IMR-90 (cell line): ENCODE results near the gene STX1B. TPM values are rescaled to one million over a fixed set of nuclear protein-coding genes. Genes with fewer than 3 reads are reported as not detected.

ENCODE experiments used
- ATAC-seq: fragments of 200-7000 bp; cut with Tn5 transposase; 2 replicates; pipeline ENCODE4 v1.9.1; 2020; ENCODE audit warnings: low read depth, mild to moderate bottlenecking, moderate library complexity
- BruUV-seq: library from RNA; stranded (reverse); fragments of 400-500 nt; replicated peaks from 2 replicates; lab custom pipeline; 2021; lab: Mats Ljungman, UMichigan
- CTCF ChIA-PET: fragments of 300-600 bp; formaldehyde crosslinking; extraction: SDS; loops from one replicate; lab custom pipeline; 2021; ENCODE audit warnings: antibody characterized with exemption; lab: Yijun Ruan, JAX
- POLR2A ChIA-PET: fragments of 300-600 bp; sonication (Branson Sonifier 250); formaldehyde crosslinking; loops from one replicate; lab custom pipeline; 2022; ENCODE audit warnings: antibody characterized with exemption; ENCODE audit not compliant: unreplicated experiment; lab: Charles Lee
- DNase-seq: peaks from one replicate; pipeline ENCODE4 v3.0.0; 2013
- H2AFZ ChIP-seq: replicated peaks from 2 replicates; pipeline ENCODE3; 2013; ENCODE audit warnings: low read length, mild to moderate bottlenecking; ENCODE audit not compliant: poor library complexity
- H2AK5ac ChIP-seq: 2 replicates; pipeline ENCODE4 v1.6.1; 2013; ENCODE audit warnings: low read depth, low read length, inconsistent platforms
- H2AK9ac ChIP-seq: replicated peaks from 2 replicates; pipeline ENCODE3; 2013; ENCODE audit warnings: mild to moderate bottlenecking, low read depth, low read length, moderate library complexity; ENCODE audit not compliant: poor library complexity
- H2BK120ac ChIP-seq: 2 replicates; pipeline ENCODE4 v1.6.1; 2013; ENCODE audit warnings: low read depth, low read length, inconsistent platforms
- H2BK15ac ChIP-seq: 3 replicates; pipeline ENCODE4 v1.6.1; 2013; ENCODE audit warnings: low read depth, low read length, inconsistent platforms
- H2BK20ac ChIP-seq: 2 replicates; pipeline ENCODE4 v1.6.1; 2013; ENCODE audit warnings: low read depth, mild to moderate bottlenecking, inconsistent platforms, low read length, moderate library complexity
- H2BK5ac ChIP-seq: 2 replicates; pipeline ENCODE4 v1.6.1; 2013; ENCODE audit warnings: mild to moderate bottlenecking, low read depth, low read length, inconsistent platforms; ENCODE audit not compliant: poor library complexity, severe bottlenecking
- H3K14ac ChIP-seq: replicated peaks from 2 replicates; pipeline ENCODE4 v1.6.1; 2013; ENCODE audit warnings: low read depth, low read length, inconsistent platforms
- H3K18ac ChIP-seq: 2 replicates; pipeline ENCODE4 v1.6.1; 2013; ENCODE audit warnings: low read depth, low read length, control low read depth
- H3K23ac ChIP-seq: 2 replicates; pipeline ENCODE4 v1.6.1; 2013; ENCODE audit warnings: low read depth, low read length, inconsistent platforms
- H3K27ac ChIP-seq: 2 replicates; pipeline ENCODE4 v1.5.1; 2013; ENCODE audit warnings: mild to moderate bottlenecking, control low read depth, low read length; ENCODE audit not compliant: insufficient read depth
- H3K27me3 ChIP-seq: 2 replicates; pipeline ENCODE4 v1.6.1; 2013; ENCODE audit warnings: low read length; ENCODE audit not compliant: control insufficient read depth, insufficient read depth
- H3K36me3 ChIP-seq: 2 replicates; pipeline ENCODE4 v1.6.1; 2013; ENCODE audit warnings: low read length, mixed read lengths; ENCODE audit not compliant: control insufficient read depth, insufficient read depth
- H3K4ac ChIP-seq: 2 replicates; pipeline ENCODE4 v1.6.1; 2013; ENCODE audit warnings: low read depth, low read length, inconsistent platforms
- H3K4me1 ChIP-seq: 2 replicates; pipeline ENCODE4 v1.6.1; 2013; ENCODE audit warnings: low read length, mixed read lengths; ENCODE audit not compliant: control insufficient read depth, insufficient read depth
- H3K4me2 ChIP-seq: 2 replicates; pipeline ENCODE4 v1.6.1; 2013; ENCODE audit warnings: low read depth, mild to moderate bottlenecking, control low read depth, low read length, moderate library complexity
- H3K4me3 ChIP-seq: 2 replicates; pipeline ENCODE4 v1.5.1; 2013; ENCODE audit warnings: low read depth, mild to moderate bottlenecking, control low read depth, low read length, moderate library complexity; ENCODE audit not compliant: insufficient read depth
- H3K56ac ChIP-seq: 2 replicates; pipeline ENCODE4 v1.6.1; 2013; ENCODE audit warnings: low read length, inconsistent platforms; ENCODE audit not compliant: insufficient read depth; ENCODE audit errors: extremely low read depth
- H3K79me1 ChIP-seq, 2 experiments: 2 replicates each; pipeline ENCODE4 v1.6.1; 2013; ENCODE audit warnings: low read length in 2 of 2, inconsistent platforms in 1 of 2, low read depth in 1 of 2
- H3K9ac ChIP-seq: 2 replicates; pipeline ENCODE4 v1.6.1; 2013; ENCODE audit warnings: low read depth, low read length, control low read depth
- H3K9me1 ChIP-seq: 2 replicates; pipeline ENCODE4 v1.6.1; 2013; ENCODE audit warnings: low read length, inconsistent platforms; ENCODE audit not compliant: insufficient read depth
- H3K9me3 ChIP-seq: 2 replicates; pipeline ENCODE4 v1.6.1; 2013; ENCODE audit warnings: low read length; ENCODE audit not compliant: control insufficient read depth, insufficient read depth
- H4K20me1 ChIP-seq: 2 replicates; pipeline ENCODE4 v1.6.1; 2013; ENCODE audit warnings: low read length, inconsistent platforms; ENCODE audit not compliant: insufficient read depth
- H4K5ac ChIP-seq: 2 replicates; pipeline ENCODE4 v1.6.1; 2013; ENCODE audit warnings: mild to moderate bottlenecking, low read depth, low read length, control low read depth
- H4K8ac ChIP-seq, 2 experiments: 2 replicates each; pipeline ENCODE4 v1.6.1; 2013; ENCODE audit warnings: low read depth in 2 of 2, low read length in 2 of 2, control low read depth in 1 of 2, inconsistent platforms in 1 of 2
- H4K91ac ChIP-seq: 2 replicates; pipeline ENCODE4 v1.6.1; 2013; ENCODE audit warnings: low read depth, low read length, inconsistent platforms; ENCODE audit not compliant: insufficient read depth
- BHLHE40 ChIP-seq: fragments of 150-350 bp; IDR thresholded peaks from 2 replicates; pipeline ENCODE4 v1.6.1; 2016; ENCODE audit warnings: mild to moderate bottlenecking, low read depth, low read length
- CEBPB ChIP-seq: IDR thresholded peaks from 2 replicates; pipeline ENCODE4 v1.6.1; 2012; ENCODE audit warnings: low read depth, low read length, improper control_type of control experiment
- FOS ChIP-seq: fragments of 150-350 bp; IDR thresholded peaks from 2 replicates; pipeline ENCODE4 v1.6.1; 2016; ENCODE audit warnings: low read depth, low read length
- MAFK ChIP-seq: IDR thresholded peaks from 2 replicates; pipeline ENCODE4 v1.6.1; 2012; ENCODE audit warnings: low read depth, low read length, improper control_type of control experiment
- MAZ ChIP-seq: IDR thresholded peaks from 2 replicates; pipeline ENCODE4 v1.6.1; 2012; ENCODE audit warnings: low read depth, mild to moderate bottlenecking, low read length, improper control_type of control experiment, moderate library complexity, borderline replicate concordance
- MXI1 ChIP-seq: IDR thresholded peaks from 2 replicates; pipeline ENCODE4 v1.6.1; 2012; ENCODE audit warnings: low read depth, mild to moderate bottlenecking, low read length, moderate library complexity, borderline replicate concordance
- NFE2L2 ChIP-seq: fragments of 150-350 bp; IDR thresholded peaks from 2 replicates; pipeline ENCODE4 v1.6.1; 2016; ENCODE audit warnings: low read depth, mild to moderate bottlenecking, low read length
- POLR2A ChIP-seq: IDR thresholded peaks from 2 replicates; pipeline ENCODE4 v1.6.1; 2012; ENCODE audit warnings: mild to moderate bottlenecking, low read depth, low read length
- RAD21 ChIP-seq: IDR thresholded peaks from 2 replicates; pipeline ENCODE4 v1.6.1; 2012; ENCODE audit warnings: low read length, improper control_type of control experiment
- RCOR1 ChIP-seq: IDR thresholded peaks from 2 replicates; pipeline ENCODE4 v1.6.1; 2012; ENCODE audit warnings: mild to moderate bottlenecking, low read length, improper control_type of control experiment; ENCODE audit not compliant: insufficient replicate concordance
- RFX5 ChIP-seq: IDR thresholded peaks from 2 replicates; pipeline ENCODE4 v1.8.0; 2012; ENCODE audit warnings: low read depth, mild to moderate bottlenecking, low read length, moderate library complexity
- SMC3 ChIP-seq: fragments of 150-350 bp; IDR thresholded peaks from 2 replicates; pipeline ENCODE4 v1.6.1; 2016; ENCODE audit warnings: low read depth, mild to moderate bottlenecking, antibody characterized with exemption, low read length, moderate library complexity
- WGBS, 2 experiments: methylation state at CpG; one replicate each; pipeline versions ENCODE4 v1.1.5 to v1.1.7; 2013; ENCODE audit warnings: missing lambda C conversion rate in 2 of 2; ENCODE audit not compliant: insufficient read length in 1 of 2; ENCODE audit errors: extremely low coverage in 2 of 2; 5-methylcytosine and 5-hydroxymethylcytosine counted together
- dilution Hi-C: fragments of 300-500 bp; cut with HindIII; formaldehyde crosslinking; loops from one replicate; pipeline ENCODE4 v1.14.3; 2018; ENCODE audit warnings: low sequenced_read_pairs; ENCODE audit not compliant: unreplicated experiment
- in situ Hi-C: fragments of 300-500 bp; cut with MboI; formaldehyde crosslinking; loops from 3 replicates; pipeline ENCODE4 v1.14.3; 2019; ENCODE audit warnings: low sequenced_read_pairs, inconsistent platforms, mixed read lengths
- intact Hi-C: fragments of 100-400 bp; cut with micrococcal nuclease; formaldehyde crosslinking; loops from 2 replicates; pipeline ENCODE4 v1.10.0; 2022
- polyA plus RNA-seq, 3 experiments: library from polyadenylated mRNA; depleted of rRNA; stranded (reverse); fragments of >200 nt; gene quantifications; 2 replicates each; pipeline ENCODE4 v1.2.3, GENCODE V29; 2012; ENCODE audit warnings: low replicate concordance in 1 of 3
- total RNA-seq: library from RNA; depleted of rRNA; stranded (reverse); fragments of >200 nt; gene quantifications from 2 replicates; pipeline ENCODE4 v1.2.3, GENCODE V29; 2012
- TF ChIP-seq, protein P1 (sequence below): fragments of 150-350 bp; IDR thresholded peaks from 2 replicates; pipeline ENCODE4 v1.6.1; 2017; ENCODE audit warnings: mild to moderate bottlenecking, antibody characterized with exemption, low read length, low read depth
- TF ChIP-seq, protein P2 (sequence below): fragments of 150-350 bp; IDR thresholded peaks from 2 replicates; pipeline ENCODE4 v1.6.1; 2016; ENCODE audit warnings: low read depth, mild to moderate bottlenecking, low read length, moderate library complexity, borderline replicate concordance
- TF ChIP-seq, protein P3 (sequence below): conservative IDR thresholded peaks from 2 replicates; pipeline ENCODE4 v1.5.1; 2012; ENCODE audit warnings: mild to moderate bottlenecking, low read depth, low read length, improper control_type of control experiment

The STX1B gene
- total and polyA plus RNA-seq, 2 of the 4 experiments (the other 2 are of a cell fraction) = 3.9 to 14.9 TPM

DNA sequence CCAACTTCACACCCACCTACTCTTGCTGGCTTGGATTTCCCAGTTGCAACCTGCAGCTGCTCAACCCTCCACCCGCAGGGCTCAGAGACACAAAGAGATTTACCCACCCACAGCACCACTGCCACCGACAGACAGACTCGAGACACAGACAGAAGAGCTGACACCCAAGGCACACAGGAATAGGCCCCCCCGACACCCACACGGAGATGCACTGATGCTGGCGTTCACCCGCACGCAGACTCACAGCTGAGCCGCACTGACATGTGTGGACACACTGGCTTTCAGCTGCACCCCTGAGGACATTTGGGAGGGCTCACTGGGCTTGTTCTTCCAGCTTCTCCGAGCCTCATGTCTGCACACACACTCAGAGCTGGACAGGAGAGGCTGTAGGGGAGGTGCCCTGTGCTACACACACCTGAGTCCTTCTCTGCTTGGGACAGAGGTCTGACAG, 8.2 kb downstream of the STX1B start:
- H4K91ac ChIP-seq = no peak overlapping the region
- no peaks in the 10 kb centered on the region for H3K9me3 ChIP-seq
- ATAC-seq (no peak), DNase-seq (no peak)
- no peak overlapping the region for H2AK5ac ChIP-seq
- no peak overlapping the region for H3K56ac ChIP-seq
- in situ Hi-C loops = no loop called here
- H4K8ac ChIP-seq = no peak overlapping the region
- intact Hi-C loops = no loop called here
- no peak overlapping the region for H3K4me2 ChIP-seq
- no peaks in the 10 kb centered on the region for H4K20me1 ChIP-seq
- H2AK9ac ChIP-seq = no peak overlapping the region
- no peak overlapping the region for H2BK15ac ChIP-seq
- no peak overlapping the region for H3K18ac ChIP-seq
- no peaks in the 10 kb centered on the region for H3K27me3 ChIP-seq
- peaks cover 0 to 24% of the 10 kb centered on the region in 2 experiments; a peak in 2 of 4 replicates for H3K79me1 ChIP-seq
- H3K4me3 ChIP-seq = no peak overlapping the region
- ChIA-PET POLR2A (no interaction called here), CTCF (no interaction called here)
- TF ChIP-seq RAD21 = no peak
- TF ChIP-seq, protein P1, sequence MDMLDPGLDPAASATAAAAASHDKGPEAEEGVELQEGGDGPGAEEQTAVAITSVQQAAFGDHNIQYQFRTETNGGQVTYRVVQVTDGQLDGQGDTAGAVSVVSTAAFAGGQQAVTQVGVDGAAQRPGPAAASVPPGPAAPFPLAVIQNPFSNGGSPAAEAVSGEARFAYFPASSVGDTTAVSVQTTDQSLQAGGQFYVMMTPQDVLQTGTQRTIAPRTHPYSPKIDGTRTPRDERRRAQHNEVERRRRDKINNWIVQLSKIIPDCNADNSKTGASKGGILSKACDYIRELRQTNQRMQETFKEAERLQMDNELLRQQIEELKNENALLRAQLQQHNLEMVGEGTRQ = no peak
- no peak for TF ChIP-seq RCOR1
- TF ChIP-seq SMC3 = no peak
- TF ChIP-seq MAZ = no peak
- TF ChIP-seq NFE2L2 = no peak
- TF ChIP-seq, protein P2, sequence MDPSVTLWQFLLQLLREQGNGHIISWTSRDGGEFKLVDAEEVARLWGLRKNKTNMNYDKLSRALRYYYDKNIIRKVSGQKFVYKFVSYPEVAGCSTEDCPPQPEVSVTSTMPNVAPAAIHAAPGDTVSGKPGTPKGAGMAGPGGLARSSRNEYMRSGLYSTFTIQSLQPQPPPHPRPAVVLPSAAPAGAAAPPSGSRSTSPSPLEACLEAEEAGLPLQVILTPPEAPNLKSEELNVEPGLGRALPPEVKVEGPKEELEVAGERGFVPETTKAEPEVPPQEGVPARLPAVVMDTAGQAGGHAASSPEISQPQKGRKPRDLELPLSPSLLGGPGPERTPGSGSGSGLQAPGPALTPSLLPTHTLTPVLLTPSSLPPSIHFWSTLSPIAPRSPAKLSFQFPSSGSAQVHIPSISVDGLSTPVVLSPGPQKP = no peak
- no peak for TF ChIP-seq FOS
- no peak for TF ChIP-seq MXI1
- TF ChIP-seq, protein P3, sequence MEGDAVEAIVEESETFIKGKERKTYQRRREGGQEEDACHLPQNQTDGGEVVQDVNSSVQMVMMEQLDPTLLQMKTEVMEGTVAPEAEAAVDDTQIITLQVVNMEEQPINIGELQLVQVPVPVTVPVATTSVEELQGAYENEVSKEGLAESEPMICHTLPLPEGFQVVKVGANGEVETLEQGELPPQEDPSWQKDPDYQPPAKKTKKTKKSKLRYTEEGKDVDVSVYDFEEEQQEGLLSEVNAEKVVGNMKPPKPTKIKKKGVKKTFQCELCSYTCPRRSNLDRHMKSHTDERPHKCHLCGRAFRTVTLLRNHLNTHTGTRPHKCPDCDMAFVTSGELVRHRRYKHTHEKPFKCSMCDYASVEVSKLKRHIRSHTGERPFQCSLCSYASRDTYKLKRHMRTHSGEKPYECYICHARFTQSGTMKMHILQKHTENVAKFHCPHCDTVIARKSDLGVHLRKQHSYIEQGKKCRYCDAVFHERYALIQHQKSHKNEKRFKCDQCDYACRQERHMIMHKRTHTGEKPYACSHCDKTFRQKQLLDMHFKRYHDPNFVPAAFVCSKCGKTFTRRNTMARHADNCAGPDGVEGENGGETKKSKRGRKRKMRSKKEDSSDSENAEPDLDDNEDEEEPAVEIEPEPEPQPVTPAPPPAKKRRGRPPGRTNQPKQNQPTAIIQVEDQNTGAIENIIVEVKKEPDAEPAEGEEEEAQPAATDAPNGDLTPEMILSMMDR = no peak
- no peak for TF ChIP-seq CEBPB
- TF ChIP-seq MAFK = no peak
- TF ChIP-seq RFX5 = no peak
- TF ChIP-seq BHLHE40 = no peak
- no peak for TF ChIP-seq POLR2A
- H3K36me3 ChIP-seq = peaks cover 1% of the 10 kb centered on the region; the same call in 1 of the 2 replicates
- no peak overlapping the region for H3K9ac ChIP-seq
- no peak overlapping the region for H2BK120ac ChIP-seq
- H2BK20ac ChIP-seq = no peak overlapping the region
- no peak overlapping the region for H3K27ac ChIP-seq
- H3K4me1 ChIP-seq = peaks cover 30% of the 10 kb centered on the region
- H3K9me1 ChIP-seq = peaks cover 21% of the 10 kb centered on the region
- BruUV-seq = no TSS peak
- dilution Hi-C loops = no loop called here
- no peak overlapping the region for H2AFZ ChIP-seq
- H2BK5ac ChIP-seq = no peak overlapping the region
- no peak overlapping the region for H4K5ac ChIP-seq
- 76% methylated on average over 5 of the region's 10 CpGs; no CpG with 5 or more reads in 1 of the 2 experiments for WGBS, 2 experiments
- H3K4ac ChIP-seq = no peak overlapping the region
- H3K23ac ChIP-seq = no peak overlapping the region
- H3K14ac ChIP-seq = no peak overlapping the region
